Stimulated activated CD4-positive, alpha-beta T cell treated with anti-CD3 and anti-CD28 coated beads, Interleukin-1b, Interleukin-23, amount 100 ng/mL, for 4 hours (primary cell): Measurements from ENCODE around the gene ACBD6.

Source experiments
- DNase-seq, 2 donors: peaks; one replicate each; pipeline ENCODE4 v3.0.0-alpha.2; 2020; ENCODE audit warnings: low read depth in 2 of 2

ACBD6 gene

GRCh38 chr1:180525715-180526039 lies 23.3 kb upstream of the ACBD6 start:
- DNase-seq, result no peak

GRCh38 chr1:180524915-180525714 lies 22.7 kb upstream of the ACBD6 start:
- no peak for DNase-seq

- DNase-seq, result no peak
Observed at GRCh38 chr1:180524160-180524914, 22.0 kb upstream of the ACBD6 start.

- no peak for DNase-seq
Observed at GRCh38 chr1:180522213-180522515, 19.8 kb upstream of the ACBD6 start.

- DNase-seq, result no peak
Observed at GRCh38 chr1:180521474-180522212, 19.3 kb upstream of the ACBD6 start.

GRCh38 chr1:180519846-180520245 lies 17.5 kb upstream of the ACBD6 start:
- no peak for DNase-seq

GRCh38 chr1:180515857-180516388 lies 13.5 kb upstream of the ACBD6 start:
- DNase-seq, result peak; percentile 18 to 54

GRCh38 chr1:180515364-180515763 lies 13.0 kb upstream of the ACBD6 start:
- DNase-seq, result no peak

GRCh38 chr1:180513531-180513930 lies 11.2 kb upstream of the ACBD6 start:
- no peak for DNase-seq

- DNase-seq, result no peak
Observed at GRCh38 chr1:180510882-180511281, 8.5 kb upstream of the ACBD6 start.

- DNase-seq, result no peak
Observed at GRCh38 chr1:180508725-180509097, 6.3 kb upstream of the ACBD6 start.

GRCh38 chr1:180507795-180508724 lies 5.7 kb upstream of the ACBD6 start:
- no peak for DNase-seq

- no peak for DNase-seq
Observed at GRCh38 chr1:180505732-180506335, 3.5 kb upstream of the ACBD6 start.

GRCh38 chr1:180504186-180504585 lies 1.8 kb upstream of the ACBD6 start:
- no peak for DNase-seq

GRCh38 chr1:180503280-180503862 lies 994 bp upstream of the ACBD6 start:
- DNase-seq, result no peak

GRCh38 chr1:180501865-180502360 lies 464 bp downstream of the ACBD6 start:
- DNase-seq, result no peak

GRCh38 chr1:180500689-180501088 lies 1.7 kb downstream of the ACBD6 start:
- no peak for DNase-seq

GRCh38 chr1:180498594-180498993 lies 3.8 kb downstream of the ACBD6 start:
- no peak for DNase-seq

- no peak for DNase-seq
Observed at GRCh38 chr1:180497826-180498225, 4.6 kb downstream of the ACBD6 start.

- DNase-seq, result no peak
Observed at GRCh38 chr1:180494370-180494769, 8.0 kb downstream of the ACBD6 start.

- DNase-seq, result no peak
Observed at GRCh38 chr1:180489976-180490375, 12.4 kb downstream of the ACBD6 start.
